ENCODE results near the gene LENEP.
A peak's percentile ranks its signal among the peaks of the same experiment; 100 is the strongest.

Gene LENEP, protein sequence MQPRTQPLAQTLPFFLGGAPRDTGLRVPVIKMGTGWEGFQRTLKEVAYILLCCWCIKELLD

DNA sequence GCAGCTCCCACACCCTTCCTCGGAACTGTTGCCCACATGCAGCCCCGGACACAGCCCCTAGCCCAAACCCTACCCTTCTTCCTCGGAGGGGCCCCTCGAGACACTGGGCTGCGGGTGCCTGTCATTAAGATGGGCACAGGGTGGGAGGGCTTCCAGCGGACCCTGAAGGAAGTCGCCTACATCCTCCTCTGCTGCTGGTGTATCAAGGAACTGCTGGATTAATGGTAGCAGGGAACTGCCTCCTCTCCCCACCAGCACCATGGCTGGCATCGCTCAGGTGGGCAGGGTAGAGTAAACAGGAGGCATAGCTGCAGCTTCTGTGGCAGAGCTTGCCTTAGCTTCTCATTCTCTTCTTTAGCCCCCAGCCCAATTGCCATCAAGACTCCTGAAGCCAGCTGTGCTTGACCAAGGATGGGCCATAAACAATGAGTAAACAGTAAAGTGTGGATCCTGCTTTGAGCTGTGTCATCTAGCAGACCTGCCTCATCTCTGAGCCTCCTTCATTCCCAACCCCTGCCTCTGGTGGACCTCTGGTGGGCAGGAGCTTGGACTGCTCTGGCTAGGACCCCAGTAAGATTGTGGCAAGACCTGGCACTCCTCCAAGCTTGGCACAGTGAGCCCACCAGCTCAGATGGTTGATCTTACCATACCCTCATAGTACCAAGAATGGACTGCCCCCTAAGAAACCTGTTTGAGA lies at the start of gene LENEP:
Gene LENEP (plus strand): TSS at position 15 of the 697 bp plus-strand sequence. CDS start 22 bp downstream, at position 37.
- DNase-seq (ENCODE audit: insufficient read length, low spot score) (no peak), FAIRE-seq (no peak)
- TF ChIP-seq, protein P1, sequence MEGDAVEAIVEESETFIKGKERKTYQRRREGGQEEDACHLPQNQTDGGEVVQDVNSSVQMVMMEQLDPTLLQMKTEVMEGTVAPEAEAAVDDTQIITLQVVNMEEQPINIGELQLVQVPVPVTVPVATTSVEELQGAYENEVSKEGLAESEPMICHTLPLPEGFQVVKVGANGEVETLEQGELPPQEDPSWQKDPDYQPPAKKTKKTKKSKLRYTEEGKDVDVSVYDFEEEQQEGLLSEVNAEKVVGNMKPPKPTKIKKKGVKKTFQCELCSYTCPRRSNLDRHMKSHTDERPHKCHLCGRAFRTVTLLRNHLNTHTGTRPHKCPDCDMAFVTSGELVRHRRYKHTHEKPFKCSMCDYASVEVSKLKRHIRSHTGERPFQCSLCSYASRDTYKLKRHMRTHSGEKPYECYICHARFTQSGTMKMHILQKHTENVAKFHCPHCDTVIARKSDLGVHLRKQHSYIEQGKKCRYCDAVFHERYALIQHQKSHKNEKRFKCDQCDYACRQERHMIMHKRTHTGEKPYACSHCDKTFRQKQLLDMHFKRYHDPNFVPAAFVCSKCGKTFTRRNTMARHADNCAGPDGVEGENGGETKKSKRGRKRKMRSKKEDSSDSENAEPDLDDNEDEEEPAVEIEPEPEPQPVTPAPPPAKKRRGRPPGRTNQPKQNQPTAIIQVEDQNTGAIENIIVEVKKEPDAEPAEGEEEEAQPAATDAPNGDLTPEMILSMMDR (IDR thresholded peaks at IDR 0.05; ENCODE audit: insufficient read depth, missing control alignments), result no peak

DNA sequence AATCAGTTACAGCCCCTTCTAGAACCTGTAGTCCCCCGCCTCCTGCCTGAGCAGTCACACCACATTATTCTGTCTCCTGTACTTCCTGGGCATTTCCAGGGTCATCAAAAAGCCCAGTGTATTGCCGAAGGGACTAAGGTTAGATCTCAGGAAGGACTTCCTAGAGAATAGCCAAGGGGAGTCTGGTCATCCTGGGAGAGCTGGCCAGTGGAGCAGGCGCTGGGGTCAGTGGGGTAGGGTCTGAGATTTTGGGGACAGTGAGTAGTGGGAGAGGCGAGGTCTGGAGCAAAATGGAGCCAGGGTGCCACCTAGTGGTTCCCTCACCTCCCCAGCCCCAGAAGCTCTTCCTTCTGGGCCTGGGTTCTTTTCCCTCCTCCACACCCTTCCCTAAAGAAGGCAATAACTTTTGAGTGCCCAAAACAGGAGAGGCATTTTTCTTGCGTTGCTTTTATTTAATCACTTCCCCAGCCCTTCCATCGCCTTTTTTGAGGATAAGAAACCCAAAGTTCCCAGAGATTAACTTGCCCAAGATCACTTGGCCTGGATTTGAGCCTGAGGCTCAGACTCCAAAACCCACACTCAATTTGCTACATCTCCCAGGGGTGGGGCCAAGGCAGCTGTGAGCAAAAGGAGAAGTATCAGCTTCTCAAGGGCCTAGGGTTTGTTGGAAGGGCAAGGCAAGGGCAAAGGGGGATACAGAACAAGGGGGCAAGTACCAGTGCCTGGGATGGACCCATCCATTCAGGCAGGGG lies 49.6 kb upstream of the LENEP start:
- FAIRE-seq (no peak), DNase-seq (ENCODE audit: insufficient read length, low spot score) (peak; percentile 90)
- TF ChIP-seq, protein P1 (IDR thresholded peaks at IDR 0.05; ENCODE audit: insufficient read depth, missing control alignments), result peak; percentile 99

DNA sequence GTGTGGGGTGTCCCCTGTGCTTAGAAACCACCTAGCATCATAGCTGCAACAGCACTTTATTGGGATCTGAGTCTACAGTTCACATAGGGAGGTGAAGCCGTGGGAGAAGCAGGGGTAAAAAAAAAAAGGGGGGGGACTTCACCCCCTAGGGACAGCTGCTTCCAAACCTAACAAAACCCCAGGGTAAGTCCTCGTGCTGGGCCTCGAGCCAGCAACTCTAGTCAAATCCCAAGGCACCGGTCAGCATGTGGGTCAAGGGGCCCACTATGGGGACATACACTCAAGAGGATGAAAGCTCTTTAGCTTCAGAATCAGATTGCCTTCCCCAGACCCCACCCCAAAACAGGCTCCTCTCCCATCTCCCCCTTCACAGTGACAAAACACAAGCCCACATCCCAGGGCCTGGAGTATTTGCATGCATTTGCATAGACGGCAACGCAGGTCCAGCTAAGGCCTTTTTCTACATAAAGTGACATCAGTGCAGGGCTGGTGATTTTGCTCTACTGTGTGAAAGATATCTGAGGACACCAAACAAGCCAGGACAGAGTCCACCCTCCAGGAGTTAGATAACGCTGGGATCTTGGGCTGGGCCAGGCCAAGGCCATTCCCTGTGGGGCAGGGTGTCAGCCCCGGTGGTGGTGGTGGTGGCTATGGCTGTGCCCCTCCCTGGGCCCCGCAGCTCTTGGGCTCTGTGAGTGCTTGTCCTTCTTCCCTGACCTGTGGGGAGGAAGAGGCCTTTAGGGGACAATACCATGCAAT lies 48.8 kb upstream of the LENEP start:
- TF ChIP-seq, protein P1 (IDR thresholded peaks at IDR 0.05; ENCODE audit: insufficient read depth, missing control alignments), result no peak
- FAIRE-seq (no peak), DNase-seq (ENCODE audit: insufficient read length, low spot score) (no peak)

DNA sequence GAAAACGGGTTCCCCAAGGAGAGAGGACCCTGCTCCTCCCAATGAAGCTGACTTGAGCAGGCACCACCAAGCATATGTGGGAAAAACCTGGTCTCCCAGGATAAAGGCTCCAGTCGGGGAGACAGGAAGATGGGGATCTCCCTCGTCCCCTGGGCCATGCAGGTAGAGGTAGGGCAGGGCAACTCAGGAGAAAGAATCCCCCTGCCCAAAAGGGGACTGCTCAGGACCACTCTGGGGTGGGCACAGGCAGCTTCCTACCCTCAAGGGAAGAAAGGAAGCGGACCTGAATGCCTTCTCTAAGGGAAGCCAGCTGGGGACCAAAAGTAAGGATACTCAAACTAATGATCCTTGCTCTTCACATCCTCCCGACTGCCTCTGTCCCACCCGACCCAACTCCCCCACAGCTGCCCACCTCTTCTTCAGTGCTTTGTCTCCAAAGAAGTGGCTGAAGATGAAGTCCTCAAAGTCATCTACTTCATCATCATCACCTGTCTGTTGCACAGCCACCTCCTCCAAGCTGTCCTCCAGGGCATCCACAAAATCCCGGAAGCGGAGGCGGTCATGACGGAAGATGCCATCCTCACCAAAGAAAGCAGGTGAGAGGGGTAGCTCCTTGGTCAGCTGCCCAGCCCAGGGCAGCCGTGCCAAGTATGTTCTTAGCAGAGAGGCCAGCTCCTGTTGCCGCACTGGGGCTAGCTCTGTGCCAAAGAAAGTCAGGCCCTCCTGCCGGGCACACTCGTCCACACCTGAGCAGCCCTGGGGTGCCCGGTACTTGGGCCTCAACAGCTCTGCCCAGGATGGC lies 48.0 kb upstream of the LENEP start:
- DNase-seq (ENCODE audit: insufficient read length, low spot score), result no peak
- no peak for FAIRE-seq
- TF ChIP-seq, protein P1 (IDR thresholded peaks at IDR 0.05; ENCODE audit: insufficient read depth, missing control alignments), result no peak

DNA sequence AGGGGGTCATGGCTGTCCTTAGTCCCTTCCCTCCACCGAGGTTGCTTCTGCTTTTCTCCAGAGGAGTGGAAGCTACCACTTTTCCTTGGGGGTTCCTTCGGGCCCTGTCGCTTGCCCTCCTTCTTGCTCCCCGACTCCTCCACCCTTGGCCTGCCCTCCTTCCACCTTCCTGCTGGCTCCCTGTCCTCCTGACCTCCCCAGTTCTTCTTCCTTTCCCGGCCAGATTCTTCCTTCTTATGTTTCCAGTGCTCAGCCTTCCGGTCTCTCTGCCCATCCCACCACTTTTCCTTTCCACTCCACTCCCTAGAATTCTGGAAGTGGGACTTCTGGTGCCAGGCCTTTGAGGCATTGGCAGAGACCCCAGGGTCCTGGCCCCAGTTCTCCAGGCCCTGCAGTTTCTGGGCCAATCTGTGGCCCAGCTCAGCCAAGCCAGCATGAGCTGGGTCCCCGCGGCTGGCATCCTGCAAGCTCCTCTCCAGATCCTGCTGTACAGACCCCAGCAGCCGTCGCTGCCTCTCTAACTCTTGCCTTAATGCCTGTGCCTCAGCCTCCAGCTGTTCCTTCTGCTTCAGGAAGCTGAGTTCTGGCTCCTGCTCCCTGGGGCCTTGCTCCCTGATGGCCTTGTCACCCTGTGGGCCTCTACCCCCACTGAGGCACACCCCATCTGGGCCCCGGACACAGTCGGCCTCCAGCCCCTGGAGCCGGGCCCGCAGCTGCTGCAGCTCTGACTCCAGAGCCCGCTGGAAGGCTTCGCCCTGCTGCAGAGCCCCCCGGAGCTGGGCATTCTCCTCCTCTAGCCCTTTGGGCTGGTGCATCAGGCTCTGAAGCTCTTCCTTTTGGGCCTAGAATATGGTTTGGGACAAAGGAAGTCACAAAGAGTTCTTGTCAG lies 47.2 kb upstream of the LENEP start:
- TF ChIP-seq, protein P1 (IDR thresholded peaks at IDR 0.05; ENCODE audit: insufficient read depth, missing control alignments), result no peak
- FAIRE-seq, result no peak
- no peak for DNase-seq (ENCODE audit: insufficient read length, low spot score)

DNA sequence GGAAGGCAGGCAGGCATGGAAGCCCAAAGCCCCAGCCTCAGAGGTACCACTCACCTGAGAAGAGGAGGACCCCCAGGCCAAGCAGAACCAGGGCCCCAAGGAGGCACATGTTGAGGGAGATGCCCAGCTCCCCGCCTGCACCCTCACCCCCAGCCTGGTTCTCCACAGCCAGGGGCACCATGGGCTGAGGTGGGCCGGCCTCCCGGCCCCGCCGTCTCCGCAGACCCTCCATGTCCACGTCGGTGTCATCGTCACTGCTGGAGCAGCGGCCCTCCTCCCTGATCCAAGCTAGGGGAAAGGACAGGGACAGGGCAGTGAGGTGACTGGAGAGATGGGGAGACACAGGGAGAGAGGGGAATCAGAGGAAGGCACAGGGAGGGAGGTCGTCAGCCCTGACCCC lies 45.3 kb upstream of the LENEP start:
- DNase-seq (ENCODE audit: insufficient read length, low spot score) (no peak), FAIRE-seq (no peak)
- TF ChIP-seq, protein P1 (IDR thresholded peaks at IDR 0.05; ENCODE audit: insufficient read depth, missing control alignments), result no peak
